Middle frontal gyrus (tissue), 1 donor: ENCODE data around the gene CYP1A2.
"Not testable (repeated sequence)": the region's sequence is repeated elsewhere in the genome, so short reads cannot be mapped to it uniquely, and the experiment has no call there.

Experiments
- DNase-seq: peaks from one replicate; pipeline ENCODE4 v3.0.0-alpha.2; 2015; ENCODE audit warnings: low spot score; ENCODE audit errors: extremely low spot score

The CYP1A2 gene

DNA sequence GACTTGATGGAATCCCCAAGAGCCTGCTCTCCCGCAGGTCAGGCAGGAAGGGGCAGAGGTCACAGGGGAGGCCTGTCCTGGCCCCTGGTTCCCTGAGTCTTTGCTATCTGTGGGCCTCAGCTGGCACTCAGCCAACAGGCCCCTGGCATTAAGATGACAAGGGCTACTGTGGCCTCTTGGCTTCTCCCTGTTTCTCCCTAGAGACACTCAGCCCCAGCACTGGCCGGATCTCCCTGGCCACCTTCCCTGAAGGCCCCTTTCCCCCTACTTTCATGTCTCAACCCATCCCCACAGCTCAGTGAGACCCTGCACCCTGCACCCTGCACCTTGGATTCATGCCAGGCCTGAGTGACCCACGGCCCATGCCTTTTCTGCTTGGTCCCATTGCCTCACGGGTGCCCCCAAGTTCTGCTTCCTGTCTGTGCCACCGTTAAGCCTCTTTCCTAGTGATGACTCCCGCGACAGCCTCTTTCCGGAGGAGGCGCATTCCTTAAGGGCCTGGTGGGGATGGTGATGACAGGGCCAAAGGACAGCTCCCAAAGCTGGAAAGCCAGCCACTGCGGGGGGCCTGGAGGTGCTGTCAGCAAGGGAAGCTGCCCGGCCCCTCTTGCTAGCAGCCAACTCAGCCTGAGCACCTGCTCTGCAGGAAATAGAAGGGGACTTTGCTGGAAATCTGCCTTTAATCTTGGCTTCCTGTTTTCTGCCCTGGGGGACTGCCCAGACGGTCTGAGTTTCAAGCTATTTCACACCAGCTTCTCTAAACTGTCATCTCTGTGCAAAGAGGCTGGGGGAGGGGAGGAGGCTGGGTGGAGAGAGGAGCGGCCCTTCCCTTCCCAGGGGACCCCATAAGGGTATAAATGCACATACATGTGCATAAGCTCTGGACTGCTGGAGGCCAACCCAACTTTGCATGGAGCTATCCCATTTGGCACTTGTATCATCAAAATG is 28.4 kb downstream of the CYP1A2 start:
- no peak for DNase-seq

DNA sequence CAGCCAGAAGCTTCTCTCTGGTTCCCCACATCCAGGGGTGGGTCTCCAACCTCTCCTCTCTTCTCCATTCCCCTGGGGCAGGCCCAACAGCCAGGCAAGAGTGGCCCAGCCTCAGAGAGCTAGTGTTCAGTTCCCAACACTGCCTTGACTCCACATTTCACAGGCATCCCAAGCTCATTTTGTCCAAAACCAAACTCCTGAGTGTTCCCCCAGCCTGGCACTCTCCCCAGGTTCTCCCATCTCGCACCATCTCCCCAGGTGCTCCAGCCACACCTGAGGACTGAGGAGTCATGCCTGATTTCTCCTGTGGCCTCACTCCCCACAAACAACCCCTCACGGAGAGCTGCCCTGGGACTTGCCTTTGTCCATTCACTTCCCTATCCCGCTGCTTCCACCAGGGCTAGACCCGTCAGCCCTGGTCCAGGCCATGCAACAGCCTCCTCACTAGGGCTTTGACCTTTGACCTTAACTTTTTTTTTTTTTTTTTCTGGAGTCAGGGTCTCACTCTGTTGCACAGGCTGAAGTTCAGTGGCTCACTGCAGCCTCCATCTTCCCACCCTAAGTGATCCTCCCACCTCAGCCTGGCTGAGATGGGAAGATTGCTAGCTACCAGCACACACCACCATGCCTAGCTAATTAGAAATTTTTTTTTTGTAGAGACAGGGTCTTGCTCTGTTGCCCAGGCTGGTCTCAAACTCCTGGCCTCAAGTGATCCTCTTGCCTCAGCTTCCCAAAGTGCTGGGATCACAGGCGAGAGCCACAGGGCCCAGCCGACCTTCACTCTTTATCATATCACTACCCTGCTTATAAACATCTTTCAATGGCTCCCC is 29.3 kb downstream of the CYP1A2 start:
- no peak for DNase-seq

DNA sequence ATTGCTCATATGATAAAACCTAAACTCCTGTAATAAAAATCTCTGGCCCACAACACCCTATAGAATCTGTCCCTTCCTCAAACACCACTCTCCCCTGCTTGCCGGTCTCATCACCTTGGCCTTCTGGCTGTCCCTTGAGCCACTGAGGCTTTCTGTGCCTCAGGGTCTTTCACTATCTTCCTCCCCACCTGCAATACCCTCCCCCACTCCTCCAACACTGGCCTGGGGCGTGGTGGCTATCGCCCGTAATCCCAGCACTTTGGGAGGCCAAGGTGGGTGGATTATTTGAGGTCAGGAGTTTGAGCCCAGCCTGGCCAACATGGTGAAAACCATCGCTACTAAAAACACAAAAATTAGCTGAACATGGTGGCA is 29.9 kb downstream of the CYP1A2 start:
- no peak for DNase-seq

DNA sequence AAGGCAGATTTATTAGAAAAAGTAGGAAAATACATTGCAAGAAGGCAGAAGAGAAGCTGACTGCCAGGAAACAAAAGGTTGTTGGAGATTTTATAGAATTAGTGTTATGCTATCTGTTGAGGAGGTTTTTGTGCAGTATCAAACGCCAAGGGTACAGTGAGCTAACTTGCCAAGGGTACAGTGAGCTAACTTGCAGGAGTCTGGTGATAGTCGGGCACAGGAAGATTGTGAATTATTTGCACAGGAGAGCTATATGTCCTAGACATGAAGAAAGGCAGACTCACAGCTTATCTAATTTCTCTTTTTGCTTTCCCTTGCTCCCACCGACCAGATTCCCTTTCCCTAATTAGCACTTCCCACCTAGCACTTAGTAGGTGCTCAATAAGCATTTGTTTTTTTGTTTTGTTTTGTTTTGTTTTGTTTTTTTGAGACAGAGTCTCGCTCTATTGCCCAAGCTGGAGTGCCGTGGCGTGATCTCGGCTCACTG is 30.6 kb downstream of the CYP1A2 start:
- DNase-seq = no peak

DNA sequence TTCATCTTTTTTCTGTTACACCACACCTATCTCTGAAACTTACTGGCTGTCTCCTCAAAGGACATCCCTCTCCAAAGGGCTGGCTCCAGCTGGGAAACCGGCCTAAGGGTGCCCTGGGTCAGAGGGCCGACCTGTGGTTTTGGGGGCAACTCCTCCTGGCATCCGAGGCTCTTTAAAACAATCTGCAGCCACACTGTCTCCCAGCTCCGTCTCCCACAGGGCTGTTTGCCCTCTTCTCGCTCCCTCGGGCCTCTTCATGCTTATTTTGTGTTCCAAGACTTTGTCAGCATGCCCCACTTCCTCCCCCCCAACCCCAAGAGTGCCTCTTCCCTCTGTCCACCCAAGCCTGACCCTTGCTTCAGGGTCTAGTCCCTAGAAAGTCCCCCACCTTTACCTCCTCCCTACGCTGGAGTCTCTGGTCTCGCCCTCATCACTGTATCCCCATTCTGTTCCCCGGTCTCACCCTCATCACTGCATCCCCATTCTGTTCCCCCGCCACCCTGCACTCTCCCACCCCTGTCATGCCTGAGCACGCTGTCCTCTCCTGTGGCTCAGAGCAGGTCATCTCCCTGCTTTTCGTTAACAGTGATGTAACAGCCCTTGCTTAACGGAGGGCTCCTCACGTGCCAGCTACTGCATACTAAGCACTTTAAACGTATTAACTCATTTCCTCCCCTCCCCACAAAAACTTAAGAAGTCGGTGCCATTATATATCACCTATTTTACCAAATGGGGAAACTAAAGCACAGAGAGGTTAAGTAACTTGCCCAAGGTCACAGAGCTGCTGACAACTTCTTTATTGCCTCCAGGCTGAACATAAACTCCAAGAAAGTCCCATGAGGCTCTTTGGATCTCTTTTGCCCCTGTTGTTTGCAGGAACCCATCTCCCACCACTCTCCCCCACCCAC is 32.1 kb downstream of the CYP1A2 start:
- DNase-seq = no peak

DNA sequence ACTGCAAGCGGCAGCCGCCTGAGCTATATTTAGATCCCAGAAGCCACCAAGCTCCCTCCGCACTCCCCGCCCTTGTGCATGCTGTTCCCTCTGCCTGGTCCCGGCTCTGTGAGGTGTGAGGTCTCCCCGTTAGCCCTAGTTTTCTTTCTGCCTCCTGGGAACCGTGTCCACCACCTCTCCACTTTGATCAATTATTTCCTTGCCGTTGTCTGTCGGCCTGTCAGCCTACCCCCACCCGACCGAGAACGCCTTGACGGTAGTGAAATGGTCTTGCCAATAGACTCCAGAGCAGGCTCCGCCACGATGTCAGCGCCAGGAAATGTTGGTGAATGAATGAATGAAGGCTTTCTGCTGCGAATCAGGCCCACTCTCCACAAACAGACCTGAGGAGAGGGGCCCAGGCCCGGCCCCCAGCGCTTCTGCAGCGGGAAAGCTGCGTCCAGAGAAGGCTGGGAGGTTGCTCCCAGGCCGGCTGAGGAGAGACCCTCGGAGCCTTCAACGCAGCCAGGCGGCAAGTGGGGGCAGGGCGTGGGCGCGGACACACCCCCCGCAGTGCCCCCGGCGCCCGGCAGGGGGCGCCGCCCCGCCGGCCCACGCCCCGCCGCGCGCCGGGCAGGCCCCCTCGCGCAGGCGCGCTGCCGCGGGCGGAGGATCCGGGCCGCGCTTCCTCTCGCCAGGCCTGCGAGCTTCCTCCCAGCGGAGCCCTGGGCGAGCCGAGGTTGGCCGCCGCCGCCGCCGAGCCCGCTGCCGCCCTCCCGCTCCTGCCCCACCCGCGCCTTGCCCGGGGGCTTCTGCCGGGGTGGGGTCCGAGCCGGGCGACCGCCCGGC is 33.0 kb downstream of the CYP1A2 start, which contains the start of gene CSK:
CSK (plus strand) TSS at position 650 of the 828 bp plus-strand sequence. CDS start 16,218 bp downstream, outside the sequence.
- DNase-seq = no peak

DNA sequence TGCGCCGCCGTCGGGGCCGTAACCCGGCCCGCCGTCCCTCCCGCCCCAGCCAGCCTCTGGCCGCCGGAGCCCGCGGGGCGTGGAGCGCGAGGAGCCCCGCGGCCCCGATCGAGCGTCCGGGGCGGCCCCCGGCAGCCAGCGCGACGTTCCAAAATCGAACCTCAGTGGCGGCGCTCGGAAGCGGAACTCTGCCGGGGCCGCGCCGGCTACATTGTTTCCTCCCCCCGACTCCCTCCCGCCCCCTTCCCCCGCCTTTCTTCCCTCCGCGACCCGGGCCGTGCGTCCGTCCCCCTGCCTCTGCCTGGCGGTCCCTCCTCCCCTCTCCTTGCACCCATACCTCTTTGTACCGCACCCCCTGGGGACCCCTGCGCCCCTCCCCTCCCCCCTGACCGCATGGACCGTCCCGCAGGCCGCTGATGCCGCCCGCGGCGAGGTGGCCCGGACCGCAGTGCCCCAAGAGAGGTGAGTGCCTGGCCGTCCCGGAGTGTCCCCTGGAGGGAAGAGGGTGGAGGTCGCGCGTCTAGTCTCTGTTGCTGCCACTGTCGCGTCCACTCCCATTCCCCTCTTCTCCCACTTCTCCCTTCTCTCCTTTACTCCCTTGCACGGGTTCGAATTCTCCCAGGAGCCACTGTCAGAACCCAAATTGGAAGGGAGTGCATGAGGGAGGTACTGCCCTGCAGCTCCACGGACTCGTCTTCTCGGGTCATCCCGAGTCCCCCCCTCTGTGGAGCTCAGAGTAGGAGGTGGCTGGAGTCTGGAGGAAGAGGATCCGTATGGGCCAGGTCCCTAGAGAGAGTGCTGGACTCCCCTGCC is 33.8 kb downstream of the CYP1A2 start:
- no peak for DNase-seq

DNA sequence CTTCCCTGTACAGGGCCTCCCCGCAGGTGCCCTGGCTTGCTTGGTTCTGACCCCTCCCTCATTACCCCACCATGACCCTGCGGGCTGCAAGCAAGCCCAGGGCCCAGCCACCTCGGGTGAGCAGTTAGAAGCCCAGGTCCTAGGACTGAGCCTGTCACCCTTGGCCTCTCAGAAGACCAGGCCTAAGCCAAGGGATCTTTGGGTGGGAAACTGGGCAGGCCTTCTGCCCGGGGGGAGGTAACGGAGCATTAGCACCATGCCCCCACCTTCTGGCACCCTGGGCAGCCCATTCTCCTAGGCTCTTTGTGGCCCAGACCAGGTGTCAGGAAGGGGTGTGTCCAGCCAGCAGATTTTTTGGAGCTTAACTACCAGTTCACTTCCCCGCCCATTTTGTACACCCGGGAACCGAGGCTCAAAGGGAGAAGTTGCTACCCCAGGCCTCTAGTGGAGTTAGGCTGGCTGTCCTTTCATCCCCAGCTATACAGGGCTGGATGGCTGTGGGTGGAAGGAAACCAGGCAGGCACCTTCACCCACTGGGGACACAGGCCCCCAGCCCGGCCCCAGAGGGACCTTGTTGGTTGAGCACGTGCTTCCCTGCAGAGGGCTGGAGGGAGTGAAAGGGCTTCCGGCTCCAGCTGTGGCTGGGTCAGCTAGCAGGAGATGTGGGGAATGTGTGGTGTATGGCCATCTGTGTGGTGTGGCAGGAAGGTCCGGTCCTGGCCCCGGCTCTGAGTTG is 34.6 kb downstream of the CYP1A2 start:
- no peak for DNase-seq

DNA sequence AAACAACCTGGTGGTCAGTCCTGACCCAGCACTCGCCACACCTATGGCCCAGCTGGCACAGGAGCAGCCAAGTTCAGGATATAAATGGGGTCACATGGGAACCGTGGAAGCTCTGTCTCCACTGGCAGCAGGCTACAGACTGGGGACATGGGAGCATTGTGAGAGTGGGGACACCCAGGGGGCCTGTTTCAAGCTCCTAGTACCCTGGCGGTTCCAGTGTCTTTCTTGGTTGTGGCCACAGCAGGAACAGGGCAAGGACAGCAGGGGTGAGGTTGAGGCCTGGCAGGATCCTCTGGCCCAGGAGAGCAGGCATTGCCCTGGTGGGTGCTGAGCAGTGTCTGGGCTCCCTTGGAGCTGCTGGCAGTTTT is 35.1 kb downstream of the CYP1A2 start:
- DNase-seq = no peak

DNA sequence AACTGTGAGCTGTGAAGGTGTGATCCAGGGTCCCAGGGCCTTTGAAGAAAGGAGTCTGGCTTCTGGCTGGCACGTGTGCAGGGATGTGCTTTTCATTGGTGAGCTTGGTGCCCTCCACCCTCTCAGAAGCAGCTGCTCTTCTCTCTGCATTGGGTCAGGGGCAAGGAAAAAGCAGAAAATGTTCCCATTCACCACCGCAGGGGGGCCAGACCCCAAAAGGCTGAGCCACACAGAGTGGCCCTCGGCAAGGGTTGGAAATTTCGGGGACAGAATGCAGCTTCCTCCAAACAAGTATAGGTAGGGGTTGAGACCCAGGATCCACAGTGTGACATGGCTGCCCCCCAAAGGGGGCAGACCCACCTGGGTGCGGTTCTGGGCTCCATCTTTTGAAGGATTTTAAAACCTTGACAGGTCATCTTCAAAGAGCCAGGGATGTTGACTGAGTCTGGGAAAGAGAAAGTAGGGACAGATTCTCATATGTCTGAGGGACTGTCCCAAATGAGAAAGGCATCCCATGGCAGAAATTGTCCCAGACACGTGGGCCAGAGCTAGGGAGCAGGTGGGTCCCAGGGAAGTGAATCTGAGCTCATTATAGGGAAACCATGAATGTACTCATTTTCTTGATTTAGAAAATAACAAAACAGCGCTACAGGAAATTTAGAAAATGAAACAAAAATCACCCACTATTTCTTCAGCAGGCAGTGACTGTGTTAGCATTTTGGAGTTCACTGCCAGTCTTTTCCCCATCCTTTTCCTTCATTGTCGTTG is 36.0 kb downstream of the CYP1A2 start:
- DNase-seq = no peak

DNA sequence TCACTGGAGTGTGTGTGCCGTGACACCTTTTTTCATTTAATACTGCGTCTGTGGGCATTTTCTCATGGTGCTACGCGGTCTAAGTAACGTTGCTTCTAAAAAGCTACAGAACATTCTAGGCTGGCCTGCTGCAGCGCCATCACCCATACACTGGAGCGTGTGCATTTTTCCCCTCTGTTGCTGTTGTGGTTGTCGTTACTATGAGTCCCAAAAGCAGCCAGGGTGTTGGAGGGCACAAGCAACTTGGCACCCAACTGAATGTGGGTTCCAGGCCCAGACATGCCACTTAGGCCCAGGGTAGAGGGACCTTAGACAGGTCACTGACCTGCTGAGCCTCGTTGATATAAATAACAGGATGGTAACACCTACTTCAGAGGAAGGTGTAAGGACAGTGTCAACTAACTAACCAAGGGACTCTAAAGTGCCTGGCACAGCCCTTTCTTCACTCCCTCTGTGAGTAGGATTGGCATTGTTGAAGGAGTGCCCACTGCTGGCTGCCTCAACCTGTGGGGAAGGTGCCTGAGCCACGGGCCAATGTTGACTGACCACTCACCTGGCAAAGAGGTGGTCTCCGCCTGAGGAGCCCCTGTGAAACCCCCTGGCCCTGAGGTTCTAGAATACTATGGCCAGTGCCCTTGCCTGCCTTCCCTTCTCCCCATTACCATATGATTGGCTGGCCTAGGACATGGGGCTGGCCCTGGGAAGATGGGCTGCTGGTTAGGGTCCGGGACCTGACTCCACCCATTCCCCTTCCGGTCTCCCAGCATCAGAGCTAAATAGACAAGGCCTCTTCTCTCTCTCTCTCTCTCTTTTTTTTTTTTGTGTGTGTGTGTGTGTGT is 36.8 kb downstream of the CYP1A2 start:
- no peak for DNase-seq

DNA sequence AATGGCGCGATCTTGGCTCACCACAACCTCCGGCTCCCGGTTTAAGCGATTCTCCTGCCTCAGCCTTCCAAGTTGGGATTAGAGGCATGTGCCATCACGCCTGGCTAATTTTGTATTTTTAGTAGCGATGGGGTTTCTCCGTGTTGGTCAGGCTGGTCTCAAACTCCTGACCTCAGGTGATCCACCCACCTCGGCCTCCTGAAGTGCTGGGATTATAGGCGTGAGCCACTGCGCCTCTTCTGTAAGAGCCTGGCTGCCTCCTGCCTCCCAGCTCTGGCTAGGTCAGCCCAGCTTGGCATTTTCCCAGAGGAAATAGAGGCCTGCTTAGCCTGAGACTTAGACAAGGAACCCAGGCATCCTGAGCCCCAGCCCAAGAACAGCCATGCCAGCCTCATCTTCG is 37.4 kb downstream of the CYP1A2 start:
- DNase-seq = not testable (repeated sequence)

DNA sequence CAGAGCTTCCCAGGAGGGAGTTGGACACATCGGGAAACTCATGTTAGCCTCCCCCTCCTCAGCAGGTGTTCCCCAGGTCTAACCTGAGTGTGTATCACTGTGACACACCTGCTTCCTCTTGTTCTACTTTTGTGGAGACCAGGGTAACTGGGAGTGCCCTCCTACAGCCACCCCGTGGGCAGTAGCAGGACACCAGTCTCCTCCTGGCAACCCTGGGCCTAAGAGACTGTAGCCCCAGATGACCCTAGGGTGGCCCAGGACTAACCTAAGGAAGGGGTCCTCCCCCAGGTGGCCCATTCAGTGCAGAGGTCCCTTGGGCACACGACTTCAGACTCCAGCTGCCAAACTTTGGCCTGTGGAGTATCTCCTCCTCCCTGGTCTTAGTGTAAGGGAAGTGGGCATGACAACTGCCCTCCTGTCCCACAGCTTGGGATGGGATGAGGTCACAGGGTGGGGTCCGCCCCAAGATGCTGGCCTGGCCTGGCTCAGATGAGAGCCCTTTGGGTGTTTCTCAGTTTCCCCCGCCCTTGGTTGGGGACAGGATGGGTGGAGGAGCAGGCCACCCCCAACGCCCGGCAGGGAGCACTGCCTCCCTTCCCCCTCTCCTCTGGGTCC is 38.0 kb downstream of the CYP1A2 start:
- no peak for DNase-seq

DNA sequence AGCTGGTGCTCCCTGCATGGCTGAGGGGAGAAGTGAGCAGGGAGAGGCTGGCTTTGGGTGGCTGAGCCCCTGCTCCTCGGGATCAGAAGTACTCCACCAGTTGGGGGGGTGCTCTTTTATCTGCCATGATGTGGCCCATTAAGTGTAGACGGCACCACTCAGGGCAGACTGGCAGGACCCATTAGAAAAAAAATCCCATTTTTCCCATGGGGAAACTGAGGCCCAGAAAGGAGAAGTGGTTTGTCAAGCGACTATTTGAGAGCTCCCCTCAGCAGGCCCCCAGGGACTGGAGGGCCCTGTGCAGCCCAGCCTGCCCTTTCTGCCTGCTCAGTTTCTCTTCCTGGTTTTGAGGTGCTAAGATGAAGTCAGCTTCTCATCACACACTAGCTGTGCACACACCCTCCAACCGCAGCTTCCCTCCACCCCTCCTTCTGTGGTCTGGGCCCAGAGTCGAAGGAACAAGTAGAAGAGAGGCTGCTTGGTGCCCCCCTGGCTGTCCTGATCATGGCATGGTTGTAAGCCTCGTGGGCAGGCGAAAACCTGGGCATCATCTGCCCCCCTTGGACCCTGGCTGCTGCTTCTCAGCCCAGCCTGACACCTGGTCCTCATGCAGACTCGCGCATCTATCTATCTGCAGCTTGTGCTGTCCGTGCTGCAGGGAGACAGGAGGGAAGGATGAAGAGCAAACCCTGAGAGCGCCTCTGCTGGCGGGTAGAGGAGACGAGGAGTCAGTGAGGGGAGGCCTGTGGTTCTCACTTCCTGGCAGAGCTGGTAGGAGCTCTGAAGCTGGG is 38.8 kb downstream of the CYP1A2 start:
- no peak for DNase-seq

DNA sequence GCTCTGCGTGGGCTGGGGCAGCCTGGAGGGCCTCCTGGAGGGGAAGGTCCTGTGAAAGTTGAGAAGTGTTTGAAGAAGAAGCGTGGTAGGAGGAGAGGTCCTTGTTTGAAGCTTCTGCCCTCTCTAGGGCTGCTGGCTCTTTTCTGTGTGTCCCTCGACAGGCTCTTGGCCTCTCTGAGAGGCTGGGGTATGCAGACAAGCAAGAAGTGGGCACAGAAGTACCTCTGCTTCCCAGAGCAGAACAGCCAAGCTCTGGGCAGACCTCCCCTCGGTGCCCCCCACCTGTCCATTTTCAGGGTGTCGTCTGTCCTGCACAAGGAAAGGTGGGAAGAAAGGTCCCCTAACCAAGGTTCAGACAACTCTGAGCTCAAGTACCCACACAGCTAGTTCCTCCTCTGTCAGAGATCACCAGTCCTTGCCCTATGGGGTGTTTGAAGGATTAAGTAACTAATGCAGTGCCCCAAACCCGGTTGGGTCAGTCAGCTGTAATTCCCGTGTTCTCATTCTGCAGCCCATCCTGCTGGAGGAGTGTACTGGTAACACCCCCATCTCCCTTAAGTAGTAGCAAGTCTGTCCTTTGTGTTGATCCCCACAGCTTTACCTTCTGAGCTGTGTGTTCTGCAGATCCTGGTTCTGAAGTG is 39.5 kb downstream of the CYP1A2 start:
- DNase-seq = no peak
